Daoy (cell line): ENCODE results near the gene FRK. TPM values are rescaled to one million over a fixed set of nuclear protein-coding genes. Genes with fewer than 3 reads are reported as not detected.
"Not testable (repeated sequence)": the region's sequence is repeated elsewhere in the genome, so short reads cannot be mapped to it uniquely, and the experiment has no call there.

Source experiments
- DNase-seq: peaks from one replicate; pipeline ENCODE4 v3.0.0-alpha.2; 2015; ENCODE audit warnings: low read depth
- total RNA-seq: library from RNA; depleted of rRNA; stranded (reverse); fragments of >200 nt; shearing (Covaris generic); gene quantifications from 2 replicates; pipeline ENCODE4 v1.2.3, GENCODE V29; 2014

FRK gene
- total RNA-seq, 1 experiment from 2014 or later, result 0.57 TPM

GRCh38 chr6:115945812-115946211 lies 114.9 kb downstream of the FRK start:
- DNase-seq, result no peak

GRCh38 chr6:115945306-115945705 lies 115.4 kb downstream of the FRK start:
- no peak for DNase-seq

- DNase-seq, result not testable (repeated sequence)
Observed at GRCh38 chr6:115944829-115945228, 115.9 kb downstream of the FRK start.

GRCh38 chr6:115937502-115937901 lies 123.2 kb downstream of the FRK start:
- DNase-seq, result not testable (repeated sequence)

GRCh38 chr6:115935361-115935760 lies 125.3 kb downstream of the FRK start:
- DNase-seq, result no peak

GRCh38 chr6:115934829-115935228 lies 125.9 kb downstream of the FRK start:
- DNase-seq, result no peak

- DNase-seq, result no peak
Observed at GRCh38 chr6:115934145-115934544, 126.5 kb downstream of the FRK start.

GRCh38 chr6:115932481-115932880 lies 128.2 kb downstream of the FRK start:
- peak; percentile 91 for DNase-seq

- DNase-seq, result not testable (repeated sequence)
Observed at GRCh38 chr6:115928000-115928399, 132.7 kb downstream of the FRK start.

- no peak for DNase-seq
Observed at GRCh38 chr6:115922971-115923370, 137.7 kb downstream of the FRK start.

GRCh38 chr6:115914098-115914497 lies 146.6 kb downstream of the FRK start:
- DNase-seq, result no peak

GRCh38 chr6:115909923-115910546 lies 150.7 kb downstream of the FRK start:
- peak; percentile 40 for DNase-seq

- DNase-seq, result peak; percentile 32
Observed at GRCh38 chr6:115908906-115909559, 151.7 kb downstream of the FRK start.

- no peak for DNase-seq
Observed at GRCh38 chr6:115905471-115905870, 155.2 kb downstream of the FRK start.

- no peak for DNase-seq
Observed at GRCh38 chr6:115902436-115902835, 158.3 kb downstream of the FRK start.

GRCh38 chr6:115901896-115902295 lies 158.8 kb downstream of the FRK start:
- DNase-seq, result no peak

- no peak for DNase-seq
Observed at GRCh38 chr6:115899730-115900282, 160.9 kb downstream of the FRK start.

GRCh38 chr6:115898246-115898645 lies 162.4 kb downstream of the FRK start:
- DNase-seq, result no peak

GRCh38 chr6:115896538-115897129 lies 164.1 kb downstream of the FRK start:
- DNase-seq, result peak; percentile 23

- DNase-seq, result no peak
Observed at GRCh38 chr6:115894426-115894992, 166.2 kb downstream of the FRK start.

GRCh38 chr6:115891750-115892149 lies 168.9 kb downstream of the FRK start:
- DNase-seq, result no peak

GRCh38 chr6:115891111-115891669 lies 169.5 kb downstream of the FRK start:
- peak; percentile 81 for DNase-seq
